NCI-H187 (cell line): ENCODE results near the gene SERPIND1.

ENCODE experiments used
- DNase-seq, 2 experiments: peaks; one replicate each; lab custom pipeline; 2025; lab: John Stamatoyannopoulos, UW

SERPIND1 gene

GRCh38 chr22:20792966-20793728 is 19.2 kb downstream of the SERPIND1 start:
- DNase-seq: no peak

- no peak for DNase-seq
Observed at GRCh38 chr22:20793748-20794649, 20.1 kb downstream of the SERPIND1 start.

DNA sequence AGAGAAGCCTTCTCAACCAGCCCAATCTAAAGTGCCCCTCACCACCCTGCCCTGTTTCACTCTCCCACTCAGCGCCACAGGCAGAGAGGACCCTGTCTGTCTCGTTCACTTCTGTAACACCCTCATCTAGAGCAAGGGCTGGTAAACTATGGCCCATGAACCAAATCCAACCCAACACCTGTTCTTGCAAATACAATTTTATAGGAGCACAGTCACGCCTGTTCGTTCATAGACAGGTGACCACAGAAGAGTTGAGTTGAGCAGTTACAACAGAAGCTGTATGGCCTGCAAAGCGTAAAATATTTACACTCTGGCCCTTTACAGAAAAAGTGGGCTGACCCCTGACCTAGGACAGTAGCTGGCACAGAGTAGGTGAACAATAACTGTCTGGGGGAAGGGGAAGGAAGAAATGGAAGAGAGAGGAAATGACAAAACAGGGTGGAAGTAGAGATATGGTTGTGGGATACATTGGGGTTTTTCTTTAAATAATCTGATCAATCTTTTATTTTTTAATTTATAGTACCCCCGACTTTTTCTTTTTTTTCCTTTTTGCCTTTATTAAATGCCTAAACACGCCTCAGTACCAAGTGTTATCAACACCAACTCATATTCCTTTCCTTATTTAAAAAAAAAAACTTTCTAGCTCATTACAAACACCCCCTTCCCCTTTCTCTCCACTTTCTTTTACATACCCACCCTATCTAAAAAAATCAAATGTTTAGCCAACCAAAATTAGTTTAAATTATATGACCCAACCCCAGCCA is 20.9 kb downstream of the SERPIND1 start:
- no peak for DNase-seq

DNA sequence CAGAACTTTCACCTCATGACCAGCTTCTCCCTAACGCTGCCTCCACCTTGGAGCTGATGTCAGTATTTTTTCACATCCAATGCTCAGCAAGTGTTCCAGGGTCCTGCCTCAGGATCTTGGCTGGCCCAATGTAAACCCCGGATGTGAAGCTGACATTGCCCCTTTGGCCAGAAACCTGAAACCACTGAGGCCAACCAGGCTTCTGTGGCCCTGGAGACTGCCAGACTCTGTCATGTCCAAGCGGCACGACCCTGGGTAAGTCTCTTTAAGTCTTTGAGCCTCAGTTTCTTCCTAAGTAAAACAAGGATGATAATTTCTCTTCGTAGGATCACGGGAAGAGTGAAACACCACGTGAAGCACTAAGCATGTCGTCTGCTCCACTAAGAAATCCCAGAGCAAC is 22.8 kb downstream of the SERPIND1 start:
- DNase-seq: no peak

- no peak for DNase-seq
Observed at GRCh38 chr22:20798218-20798617, 24.3 kb downstream of the SERPIND1 start.

GRCh38 chr22:20798974-20799373 is 25.1 kb downstream of the SERPIND1 start:
- no peak for DNase-seq

- DNase-seq: no peak
Observed at GRCh38 chr22:20799449-20799848, 25.5 kb downstream of the SERPIND1 start.

- no peak for DNase-seq
Observed at GRCh38 chr22:20802452-20802851, 28.5 kb downstream of the SERPIND1 start.

DNA sequence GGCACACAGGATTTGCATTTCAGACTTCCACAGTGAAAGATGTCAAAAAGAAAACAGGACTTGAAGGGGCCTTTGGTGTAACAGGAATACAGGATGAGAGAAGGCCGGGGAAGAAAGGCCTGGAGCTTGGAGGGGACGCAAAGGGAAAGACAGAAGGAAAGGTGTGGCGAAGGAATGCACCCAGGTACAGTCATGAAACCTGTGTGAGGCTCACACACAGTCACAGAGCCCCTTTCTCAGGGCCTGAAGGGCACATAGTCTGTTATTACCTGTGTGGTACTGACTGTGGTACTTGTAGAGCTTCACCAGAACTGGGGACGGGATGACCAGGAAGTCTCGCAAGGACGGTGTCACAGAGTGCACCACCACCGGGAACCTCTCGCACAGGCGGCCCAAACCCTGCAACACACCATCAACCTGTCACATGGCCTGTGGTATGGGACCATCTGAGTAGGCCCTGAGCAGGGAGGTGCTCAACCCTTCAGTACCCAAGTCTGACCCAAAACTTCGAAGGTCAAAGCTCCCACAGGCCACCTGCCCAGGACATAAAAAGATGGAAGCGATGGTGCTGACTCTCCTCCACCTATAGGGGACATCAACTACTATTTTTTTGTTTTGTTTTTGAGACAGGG is 29.1 kb downstream of the SERPIND1 start:
- DNase-seq: no peak

- DNase-seq: no peak
Observed at GRCh38 chr22:20803696-20804324, 29.9 kb downstream of the SERPIND1 start.

GRCh38 chr22:20804650-20805049 is 30.7 kb downstream of the SERPIND1 start:
- DNase-seq: no peak

- DNase-seq: no peak
Observed at GRCh38 chr22:20805972-20806471, 32.1 kb downstream of the SERPIND1 start.

GRCh38 chr22:20807315-20807752 is 33.4 kb downstream of the SERPIND1 start:
- no peak for DNase-seq

DNA sequence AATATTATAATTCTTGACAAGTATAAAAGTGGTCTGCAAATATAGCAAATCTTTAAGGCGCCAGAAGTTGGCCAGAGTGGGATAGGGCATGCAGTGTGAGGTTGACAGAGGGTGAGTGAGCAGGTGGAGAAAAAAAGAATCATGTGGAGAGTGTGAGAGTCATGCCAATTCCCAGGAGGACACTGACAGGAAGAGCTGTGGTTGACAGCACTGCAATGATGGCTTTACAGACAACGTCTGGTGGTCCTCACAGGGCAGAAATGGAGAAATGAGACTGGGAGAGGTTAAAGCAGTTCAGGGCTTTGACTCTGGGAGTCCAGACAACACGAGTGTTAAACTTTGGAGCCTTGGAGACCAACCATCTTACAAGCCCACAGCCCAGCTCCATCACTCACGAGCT is 34.9 kb downstream of the SERPIND1 start:
- DNase-seq: no peak

- DNase-seq: no peak
Observed at GRCh38 chr22:20809538-20810185, 35.7 kb downstream of the SERPIND1 start.

GRCh38 chr22:20810645-20811044 is 36.7 kb downstream of the SERPIND1 start:
- no peak for DNase-seq

GRCh38 chr22:20811171-20811570 is 37.3 kb downstream of the SERPIND1 start:
- no peak for DNase-seq

DNA sequence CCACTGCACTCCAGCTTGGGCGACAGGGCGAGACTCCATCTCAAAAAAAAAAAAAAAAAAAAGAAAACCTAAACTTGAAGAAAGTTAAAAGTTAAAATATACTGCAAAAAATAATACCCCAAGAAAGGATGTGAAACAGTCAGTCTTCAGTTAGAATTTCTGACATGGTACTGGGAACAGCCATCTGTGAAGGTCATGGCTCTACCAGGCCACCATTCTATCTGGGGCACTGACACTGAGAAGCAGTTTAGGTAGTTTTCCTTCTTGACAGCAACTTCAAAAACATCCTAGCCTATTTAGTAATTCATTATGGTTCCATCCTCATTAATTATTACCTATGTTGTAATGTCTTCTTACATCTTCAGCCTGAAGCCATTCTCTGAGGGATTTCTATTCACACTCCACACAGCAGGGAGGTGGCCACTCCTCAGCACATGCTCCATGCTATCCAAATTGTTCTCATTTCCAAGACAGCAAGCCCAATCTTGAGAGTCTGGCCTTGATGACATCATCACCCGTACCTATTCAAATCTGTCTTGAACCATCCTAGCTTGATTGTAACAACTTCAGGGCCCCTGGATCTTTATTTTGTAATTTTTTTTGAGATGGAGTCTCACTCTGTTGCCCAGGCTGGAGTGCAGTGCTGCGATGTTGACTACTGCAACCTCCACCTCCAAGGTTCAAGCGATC is 38.2 kb downstream of the SERPIND1 start:
- no peak for DNase-seq

DNA sequence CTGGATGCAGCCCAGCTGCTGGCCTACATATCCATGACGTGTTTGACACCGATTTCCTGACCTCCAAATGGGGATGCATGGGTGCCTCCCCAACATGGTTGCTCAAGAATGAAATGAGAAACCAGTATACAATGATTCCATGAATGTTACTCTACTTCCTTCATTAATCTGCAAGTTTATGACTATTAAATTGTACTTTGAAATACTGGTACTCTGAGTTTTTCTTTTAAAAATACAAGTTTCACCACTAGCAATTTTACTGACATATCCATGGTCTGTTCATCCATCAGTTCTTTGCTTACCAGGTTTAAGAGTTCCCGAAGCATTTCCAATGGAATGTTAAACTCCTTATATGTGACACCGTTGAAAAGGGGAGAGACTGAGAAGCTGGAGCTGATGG is 39.1 kb downstream of the SERPIND1 start:
- DNase-seq: no peak

GRCh38 chr22:20814221-20814808 is 40.4 kb downstream of the SERPIND1 start:
- no peak for DNase-seq
